H1 (cell line): ENCODE data around the gene BBLN. TPM values are rescaled to one million over a fixed set of nuclear protein-coding genes. Genes with fewer than 3 reads are reported as not detected.

ENCODE experiments used
- CBX8 ChIP-seq: fragments of 300-800, 300-1000 bp; sonication (generic); IDR thresholded peaks from 2 replicates; pipeline ENCODE4 v1.7.1; 2016; ENCODE audit warnings: low read depth, low read length, borderline replicate concordance
- CHD7 ChIP-seq: fragments of 300-600 bp; sonication (generic); IDR thresholded peaks from 2 replicates; pipeline ENCODE4 v1.7.1; 2012; ENCODE audit warnings: low read length, moderate library complexity, mild to moderate bottlenecking, inconsistent platforms; ENCODE audit not compliant: insufficient replicate concordance
- polyA plus RNA-seq, 7 experiments: library from polyadenylated mRNA; depleted of rRNA in 3 of 7; stranded (reverse) in 5 of 7; unstranded in 2 of 7; fragments of >200 nt in 5 of 7; fragments of 200-250 nt in 2 of 7; gene quantifications; 1 replicate in 5 of 7; 2 replicates in 1 of 7; 4 replicates in 1 of 7; pipeline versions ENCODE4 v1.2.1 to v1.2.3, GENCODE V29; 2011 to 2013; ENCODE audit warnings: missing spikeins in 2 of 7, mixed read lengths in 2 of 7
- total RNA-seq: library from RNA; stranded (reverse); fragmentation: NEBNext Ultra II Directional; extraction: Animal tissue kit (Norgen Biotek cat#: 25700); gene quantifications from 2 replicates; pipeline ENCODE4 v1.2.1, GENCODE V29; 2021

Gene BBLN
- total and polyA plus RNA-seq, 2 of the 8 experiments (the other 6 are each of a cell fraction or from before 2014, with no cell fraction given), result 63.1 to 164 TPM

GRCh38 chr9:128211981-128212281 is 51.9 kb downstream of the BBLN start (continued):
- TF ChIP-seq CHD7, result no peak
- TF ChIP-seq CBX8, result no peak
